GM12873 (cell line): ENCODE measurements around the gene FOXF2.

Source experiments
- CTCF ChIP-seq: IDR thresholded peaks from 2 replicates; pipeline ENCODE4 v1.5.1; 2012; ENCODE audit warnings: low read depth, mild to moderate bottlenecking, moderate library complexity, low read length, control low read depth; ENCODE audit not compliant: insufficient read depth; ENCODE audit errors: missing control alignments

FOXF2 gene

GRCh38 chr6:1389369-1390132 is at the start of gene FOXF2:
TSS of gene FOXF2 (plus strand) at chr6:1389576. CDS start at chr6:1389948, 372 bp downstream.
- no peak for TF ChIP-seq CTCF

GRCh38 chr6:1346101-1346500 is 43.3 kb upstream of the FOXF2 start:
- no peak for TF ChIP-seq CTCF

DNA sequence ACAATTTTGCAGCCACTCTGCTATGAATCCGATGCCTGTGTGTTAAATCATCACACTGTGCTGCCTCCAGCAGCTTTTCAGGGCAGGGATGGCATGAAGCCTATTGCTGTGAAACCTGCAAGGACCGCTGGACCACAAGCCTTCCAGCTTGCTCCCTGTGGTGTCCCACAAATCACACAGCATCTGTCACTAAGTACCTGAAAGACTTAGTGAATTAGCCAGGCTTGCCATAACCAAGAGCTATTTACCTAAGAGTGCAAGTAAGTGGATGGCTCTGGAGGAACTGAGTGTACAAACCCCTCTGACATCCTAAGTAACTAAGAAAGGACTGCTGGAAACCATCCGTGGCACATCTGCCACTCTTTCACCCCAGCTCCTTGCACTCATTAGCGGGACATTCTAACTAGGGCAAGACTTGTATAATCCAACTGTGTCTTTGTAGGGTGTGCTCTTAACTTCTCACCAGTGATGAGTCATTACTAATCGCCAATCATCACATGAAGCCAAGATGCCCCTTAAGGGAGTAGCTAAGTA is 42.8 kb upstream of the FOXF2 start:
- no peak for TF ChIP-seq CTCF

DNA sequence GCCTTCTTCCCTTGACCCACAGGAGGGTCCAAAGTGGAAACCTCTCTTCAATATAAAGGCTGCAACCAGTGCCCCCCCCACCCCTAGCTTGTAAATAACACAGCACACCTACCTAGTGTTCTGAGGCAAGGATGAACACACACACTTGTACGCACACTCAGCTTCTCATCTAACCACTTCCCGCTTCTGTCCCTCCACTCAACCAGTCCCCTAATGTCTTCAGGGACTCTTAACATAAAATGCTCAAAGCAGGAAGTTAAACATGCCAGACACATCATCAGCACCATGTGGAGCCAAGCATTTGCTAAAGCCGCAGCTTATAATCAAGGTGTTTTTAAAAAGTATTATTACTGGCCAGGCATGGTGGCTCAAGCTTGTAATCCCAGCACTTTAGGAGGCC is 42.2 kb upstream of the FOXF2 start:
- TF ChIP-seq CTCF: no peak

DNA sequence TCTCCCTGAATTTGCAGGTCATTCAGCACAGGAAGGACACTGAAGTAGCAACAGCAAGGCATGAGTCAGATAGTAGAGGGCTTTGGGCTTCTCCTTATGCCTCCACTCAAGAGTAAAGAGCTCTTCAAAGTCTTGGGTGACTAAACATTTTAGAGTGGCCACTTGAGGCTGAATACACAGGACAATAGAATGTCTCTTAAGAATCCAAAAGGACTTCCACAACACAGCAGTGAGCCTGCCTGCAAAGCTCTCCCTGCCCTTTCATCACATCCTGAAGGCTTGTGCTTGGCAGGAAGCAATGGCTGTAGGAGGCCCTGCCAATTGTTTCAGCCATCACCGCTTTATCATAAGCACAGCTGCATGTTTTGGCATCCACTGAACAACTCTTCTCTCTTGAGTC is 40.7 kb upstream of the FOXF2 start:
- no peak for TF ChIP-seq CTCF

GRCh38 chr6:1349655-1350054 is 39.7 kb upstream of the FOXF2 start:
- TF ChIP-seq CTCF: no peak

GRCh38 chr6:1351381-1352008 is 37.9 kb upstream of the FOXF2 start:
- TF ChIP-seq CTCF: no peak
